Mesenteric fat pad (tissue), 1 donor: Measurements from ENCODE around the gene ZNF117. TPM values are rescaled to one million over a fixed set of nuclear protein-coding genes. Genes with fewer than 3 reads are reported as not detected.
"Not testable (repeated sequence)": the region's sequence is repeated elsewhere in the genome, so short reads cannot be mapped to it uniquely, and the experiment has no call there.

Source experiments
- DNase-seq: peaks from one replicate; pipeline ENCODE4 v3.0.0-alpha.2; 2020; ENCODE audit warnings: low spot score
- long read RNA-seq: library from polyadenylated mRNA; unstranded; transcript quantifications from one replicate; pipeline ENCODE4 v2.0.0, GENCODE V29; 2020
- total RNA-seq: library from RNA; stranded (reverse); fragmentation: NEBNext Ultra II Directional; extraction: Animal tissue kit (Norgen Biotek cat#: 25700); gene quantifications from one replicate; pipeline ENCODE4 v1.2.1, GENCODE V29; 2021
- donor health status: DM: yes; HTN: yes; CAD: no.

ZNF117 gene
- 58.1 TPM for total RNA-seq
- long read RNA-seq, partial matches to known transcripts = 3 of 40 reads
- long read RNA-seq, other reads (novel, unspliced or antisense) = 36 of 40 reads

DNA sequence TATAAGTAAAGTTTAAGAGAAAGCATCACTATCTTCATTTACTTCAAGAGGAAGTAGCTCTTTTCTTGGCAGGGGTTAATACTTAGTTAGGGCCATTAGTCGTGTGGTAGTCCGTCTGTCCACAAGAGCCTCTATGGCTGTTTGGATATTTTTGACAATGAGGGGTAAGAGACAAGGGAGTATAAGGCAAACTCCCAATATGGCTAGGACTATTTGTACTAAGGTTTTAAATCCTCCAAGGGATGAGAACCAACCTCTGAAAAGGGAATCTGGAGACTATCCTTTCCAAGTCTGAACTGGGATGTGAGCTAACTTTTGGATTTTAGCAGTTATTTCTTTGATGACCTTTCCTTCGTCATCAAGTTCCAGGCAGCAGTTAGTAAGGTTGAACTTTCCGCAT is at the start of gene ZNF117:
ZNF117 (minus strand) TSS at position 101 of the 400 bp plus-strand sequence.
- DNase-seq = no peak

DNA sequence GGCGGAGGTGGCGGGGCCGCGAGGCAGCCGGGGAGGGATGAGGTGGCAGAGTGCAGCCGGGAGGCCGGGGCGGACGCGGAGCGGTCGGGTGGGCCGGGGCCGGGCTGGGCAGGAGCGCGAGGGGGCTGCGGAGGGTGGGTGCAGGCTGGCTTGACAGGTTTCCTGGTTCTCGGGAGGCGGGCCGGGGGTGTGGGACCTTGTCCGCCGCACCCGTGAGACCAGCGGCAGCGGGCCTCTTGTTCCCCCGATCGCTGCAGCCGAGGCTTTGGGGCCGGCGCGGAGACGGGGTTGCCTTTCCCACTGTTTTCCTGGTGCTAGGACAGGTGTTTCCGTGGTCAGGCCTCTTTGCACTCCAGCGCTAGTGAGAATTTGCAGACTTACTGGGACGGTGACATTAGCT is 47.9 kb upstream of the ZNF117 start:
- not testable (repeated sequence) for DNase-seq

DNA sequence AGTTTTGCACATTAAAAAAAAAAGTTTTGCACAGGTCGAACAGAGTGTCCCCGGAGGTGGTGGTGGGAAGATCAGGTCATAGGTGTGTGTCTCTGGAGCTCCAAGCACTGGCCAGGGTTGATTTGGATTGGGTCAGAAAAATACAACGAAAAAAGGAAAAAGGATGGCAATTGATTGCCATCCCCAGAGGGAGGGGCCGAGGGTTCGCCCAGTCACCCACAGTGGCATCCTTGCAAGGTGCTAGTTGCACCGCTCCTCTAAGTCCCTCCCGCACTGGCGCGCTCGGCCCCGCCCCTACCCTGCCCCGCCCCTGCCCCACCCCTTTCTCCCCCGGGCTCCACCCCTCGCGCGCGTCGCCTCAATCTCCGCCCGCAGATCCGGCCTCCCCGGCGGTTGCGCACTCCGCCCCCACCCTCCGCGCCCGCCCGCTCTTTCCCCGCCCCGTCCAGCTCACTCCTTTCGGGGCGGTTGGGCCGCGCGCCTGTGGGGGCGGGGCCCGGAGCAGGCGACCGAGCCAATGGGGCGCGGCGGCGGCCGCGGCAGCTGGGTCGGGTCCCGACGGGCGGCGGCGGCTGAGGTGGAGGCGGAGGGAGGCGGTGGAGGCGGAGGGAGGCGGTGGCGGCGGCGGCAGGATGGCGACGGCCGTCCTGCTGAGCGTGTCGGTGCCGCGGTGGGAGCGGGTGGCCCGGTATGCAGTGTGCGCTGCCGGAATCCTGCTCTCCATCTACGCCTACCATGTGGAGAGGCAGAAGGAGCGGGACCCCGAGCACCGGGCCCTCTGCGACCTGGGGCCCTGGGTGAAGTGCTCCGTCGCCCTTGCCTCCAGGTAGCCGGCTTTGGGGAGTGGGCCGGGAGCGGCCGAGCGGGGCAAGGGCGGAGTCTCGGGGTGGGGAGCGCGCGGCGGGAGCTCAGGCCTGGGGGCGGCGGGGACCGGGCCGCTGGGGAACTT is 47.2 kb upstream of the ZNF117 start:
- DNase-seq = peak; percentile 97

GRCh38 chr7:65036526-65036925 is 45.7 kb upstream of the ZNF117 start:
- DNase-seq = not testable (repeated sequence)

- not testable (repeated sequence) for DNase-seq
Observed at GRCh38 chr7:65035469-65035868, 44.6 kb upstream of the ZNF117 start.

GRCh38 chr7:65034120-65034782 is 43.4 kb upstream of the ZNF117 start:
- DNase-seq = not testable (repeated sequence)

GRCh38 chr7:65033391-65033790 is 42.6 kb upstream of the ZNF117 start:
- DNase-seq = not testable (repeated sequence)

- DNase-seq = not testable (repeated sequence)
Observed at GRCh38 chr7:65025023-65025422, 34.2 kb upstream of the ZNF117 start.

DNA sequence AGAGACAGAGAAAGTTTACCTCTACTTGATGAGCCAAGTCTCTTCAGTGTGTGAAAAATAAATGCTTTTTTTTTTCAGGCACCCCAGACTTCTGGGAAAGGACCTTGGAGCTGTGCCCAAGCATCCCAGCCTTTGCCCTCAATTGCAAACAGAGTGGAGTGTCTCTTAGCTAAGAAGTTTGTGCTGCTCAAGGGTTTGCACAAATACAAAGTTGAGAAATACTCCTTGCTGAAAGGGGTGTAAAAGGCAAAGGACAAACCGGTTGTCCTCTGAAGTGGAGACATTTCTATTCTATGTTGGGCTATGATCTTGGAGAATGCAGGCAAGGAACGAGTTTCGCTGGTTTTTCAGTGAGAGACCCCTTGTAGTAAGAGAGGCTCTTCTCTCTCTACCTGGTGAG is 30.1 kb upstream of the ZNF117 start:
- not testable (repeated sequence) for DNase-seq

DNA sequence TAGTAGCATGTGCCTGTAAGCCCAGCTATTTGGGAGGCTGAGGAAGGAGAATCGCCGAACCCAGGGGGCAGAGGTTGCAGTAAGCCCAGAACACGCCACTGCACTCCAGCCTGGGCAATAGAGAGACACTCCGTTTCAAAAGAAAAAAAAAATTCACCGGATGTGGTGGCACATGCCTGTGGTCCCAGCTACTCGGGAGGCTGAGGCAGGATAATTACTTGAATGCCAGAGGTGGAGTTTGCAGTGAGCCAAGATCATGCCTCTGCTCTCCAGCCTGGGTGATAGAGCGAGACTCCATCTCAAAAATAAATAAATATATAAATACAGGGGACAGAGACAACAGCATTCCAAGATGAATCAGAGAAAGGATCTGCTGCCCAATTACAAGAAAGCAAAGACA is 19.0 kb upstream of the ZNF117 start:
- DNase-seq = not testable (repeated sequence)

DNA sequence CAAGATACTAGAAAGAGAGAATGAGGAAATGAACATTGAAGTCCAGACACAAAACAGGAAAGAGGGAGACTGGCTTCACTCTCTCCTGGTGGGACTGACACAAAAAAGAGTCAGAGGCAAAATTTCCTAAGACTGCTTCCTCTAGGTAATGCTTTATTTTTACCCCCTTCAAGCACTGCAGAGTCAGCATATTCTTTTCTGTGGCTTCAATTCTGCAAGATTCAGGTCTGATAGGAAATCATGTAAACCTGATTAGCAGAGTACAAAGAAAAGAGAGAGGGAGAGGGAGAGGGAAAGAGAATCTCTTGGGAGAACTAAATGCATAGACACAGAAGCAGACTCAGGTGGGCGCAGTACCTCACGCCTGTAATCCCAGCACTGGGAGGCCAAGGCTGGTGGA is 18.6 kb upstream of the ZNF117 start:
- not testable (repeated sequence) for DNase-seq

GRCh38 chr7:65007036-65007435 is 16.2 kb upstream of the ZNF117 start:
- DNase-seq = not testable (repeated sequence)

GRCh38 chr7:65006094-65006992 is 15.5 kb upstream of the ZNF117 start, which contains the start of gene ERV3-1:
Gene ERV3-1, minus strand, starts transcription at chr7:65006687. Its CDS starts 13,661 bp downstream, at chr7:64993026.
- peak; percentile 97 for DNase-seq

GRCh38 chr7:65004575-65004974 is 13.7 kb upstream of the ZNF117 start:
- DNase-seq = no peak

GRCh38 chr7:65002972-65003585 is 12.2 kb upstream of the ZNF117 start:
- DNase-seq = no peak

DNA sequence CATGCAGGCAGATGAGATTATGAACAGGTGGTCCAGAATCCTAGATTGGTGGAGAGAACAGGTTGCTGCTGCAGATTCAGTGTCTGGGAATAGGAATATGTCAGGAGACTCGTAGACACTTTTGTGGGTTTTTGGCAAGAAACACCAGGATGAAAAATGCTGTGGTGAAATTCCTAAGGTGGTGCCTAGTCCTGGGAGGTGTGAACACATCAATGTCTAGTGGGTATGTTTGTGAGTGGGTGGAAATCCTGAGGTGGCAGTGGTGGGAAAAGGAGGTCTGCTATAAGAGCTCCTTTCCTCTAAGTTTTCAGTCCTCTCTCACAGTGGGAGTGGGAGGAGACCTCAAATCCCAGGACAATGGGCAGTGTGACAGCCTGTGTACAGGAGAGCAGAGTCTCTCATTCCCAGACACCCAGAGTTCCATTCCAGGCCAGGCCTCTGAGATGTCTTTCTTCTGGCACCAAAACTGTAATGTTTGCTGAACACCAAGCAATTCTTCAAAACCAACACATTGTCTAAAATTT is 10.5 kb upstream of the ZNF117 start:
- DNase-seq = no peak

DNA sequence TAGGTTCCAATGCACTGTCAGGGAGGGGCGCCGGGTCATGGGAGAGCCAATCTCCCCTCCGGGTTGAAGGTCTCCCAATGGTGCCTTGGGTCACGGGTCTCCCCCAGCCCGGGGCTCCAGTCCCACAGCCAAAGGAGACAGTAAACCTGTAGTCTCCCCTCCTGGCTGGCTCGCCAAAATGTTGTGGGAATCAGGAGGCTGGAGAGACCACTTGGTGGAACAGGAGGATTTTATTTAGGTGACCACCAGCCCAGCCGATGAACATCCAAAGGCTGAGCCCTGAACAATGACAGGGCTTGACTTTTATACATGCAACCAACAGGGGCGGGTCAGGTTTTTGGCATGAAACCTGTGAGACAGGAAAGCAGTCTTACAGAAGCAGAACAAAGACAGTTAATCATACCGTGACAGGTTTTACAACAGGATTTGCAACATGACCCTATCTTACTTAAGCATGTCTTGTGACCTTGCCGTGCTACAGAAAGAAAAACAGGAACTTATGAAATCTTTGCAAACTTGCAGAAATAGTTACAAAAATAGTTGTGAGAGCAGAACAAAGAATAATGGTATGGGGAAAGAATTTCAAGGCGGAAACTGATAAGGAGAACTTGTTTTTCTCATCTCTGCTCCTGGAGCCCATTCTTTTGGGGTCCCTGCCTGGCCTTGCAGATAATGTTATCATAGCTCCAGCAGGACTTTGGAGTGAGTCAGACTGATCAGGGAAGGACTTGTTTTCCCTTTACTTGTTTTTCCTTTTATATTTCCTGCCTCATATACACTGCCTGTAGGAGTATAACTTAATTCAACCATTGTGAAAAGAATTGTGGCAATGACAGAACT is 8.5 kb upstream of the ZNF117 start:
- no peak for DNase-seq

DNA sequence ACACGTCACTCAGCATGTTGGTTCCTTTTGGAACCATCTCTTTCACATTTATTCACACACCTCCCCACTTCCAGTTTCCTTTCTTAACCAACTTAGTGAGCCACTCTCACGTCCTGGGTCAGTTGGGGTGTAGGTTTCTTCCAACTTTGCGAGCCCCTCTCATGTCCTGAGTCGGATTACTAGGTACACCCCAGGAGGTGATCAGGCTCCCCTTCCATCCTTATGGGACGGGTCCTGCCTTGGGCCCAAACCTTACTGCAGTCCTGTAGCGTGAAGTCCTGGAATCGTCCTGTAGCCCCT is 8.0 kb upstream of the ZNF117 start:
- DNase-seq = no peak

DNA sequence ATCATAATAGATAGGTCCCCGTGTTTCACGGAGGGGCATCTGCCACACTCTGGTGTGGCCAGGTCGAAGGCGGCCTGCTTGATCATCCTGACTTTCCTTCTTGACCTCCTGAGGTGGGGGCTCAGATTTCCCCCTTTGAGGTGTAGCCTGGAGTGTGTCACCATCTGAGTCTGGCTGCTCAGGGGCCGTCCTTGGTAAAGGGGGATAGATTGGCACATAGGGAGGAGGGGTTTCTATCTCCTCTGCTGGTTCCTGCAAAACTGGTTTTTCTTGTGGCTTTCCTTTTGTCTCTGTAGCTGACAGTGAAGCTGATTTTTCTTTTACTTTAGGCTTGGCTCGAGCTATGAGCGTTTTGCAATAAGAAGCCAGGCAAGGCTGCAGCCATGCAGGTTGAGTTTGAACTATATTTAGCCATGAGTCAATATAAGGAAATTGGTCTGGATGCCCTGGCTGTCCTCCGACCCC is 7.1 kb upstream of the ZNF117 start:
- DNase-seq = no peak
